Loucy (cell line): ENCODE measurements around the gene AHDC1.
A peak's percentile ranks its signal among the peaks of the same experiment; 100 is the strongest.

ENCODE experiments used
- H2AFZ ChIP-seq: fragments of 200-600 bp; sonication (generic); 2 replicates; pipeline ENCODE4 v1.6.0; 2016; ENCODE audit warnings: antibody characterized with exemption, mild to moderate bottlenecking, low read length, moderate library complexity
- H3F3A ChIP-seq: fragments of 200-600 bp; 2 replicates; pipeline ENCODE4 v1.6.0; 2016; ENCODE audit warnings: antibody characterized with exemption, low read depth, mild to moderate bottlenecking
- H3K27me3 ChIP-seq: fragments of 200-600 bp; sonication (generic); 2 replicates; pipeline ENCODE4 v1.6.1; 2014; ENCODE audit warnings: low read length, mild to moderate bottlenecking; ENCODE audit not compliant: insufficient read depth, poor library complexity, severe bottlenecking
- H3K36me3 ChIP-seq: fragments of 200-600 bp; sonication (generic); 2 replicates; pipeline ENCODE4 v1.6.1; 2016; ENCODE audit warnings: low read length; ENCODE audit not compliant: insufficient read depth
- H3K4me1 ChIP-seq: fragments of 200-600 bp; sonication (generic); 2 replicates; pipeline ENCODE4 v1.5.1; 2014; ENCODE audit warnings: low read length, mild to moderate bottlenecking; ENCODE audit not compliant: insufficient read depth, poor library complexity, severe bottlenecking
- H3K4me2 ChIP-seq: fragments of 200-600 bp; sonication (generic); 2 replicates; pipeline ENCODE4 v1.6.0; 2014; ENCODE audit warnings: antibody characterized with exemption, low read length, low read depth, mild to moderate bottlenecking; ENCODE audit not compliant: poor library complexity, severe bottlenecking
- H3K4me3 ChIP-seq: fragments of 200-600 bp; sonication (generic); 2 replicates; pipeline ENCODE4 v1.5.1; 2014; ENCODE audit warnings: low read length, mild to moderate bottlenecking, mixed read lengths; ENCODE audit not compliant: poor library complexity, severe bottlenecking
- H3K79me2 ChIP-seq: fragments of 200-600 bp; sonication (generic); 2 replicates; pipeline ENCODE4 v1.6.1; 2014; ENCODE audit warnings: low read length; ENCODE audit not compliant: insufficient read depth
- H3K9ac ChIP-seq: fragments of 200-600 bp; sonication (generic); 2 replicates; pipeline ENCODE4 v1.6.0; 2014; ENCODE audit warnings: mild to moderate bottlenecking, low read depth, low read length, moderate library complexity; ENCODE audit not compliant: poor library complexity, severe bottlenecking
- H3K9me2 ChIP-seq: fragments of 200-600 bp; sonication (generic); replicated peaks from 2 replicates; pipeline ENCODE4 v1.6.1; 2016; ENCODE audit warnings: low read depth, low read length, mixed read lengths
- H3K9me3 ChIP-seq: fragments of 200-600 bp; sonication (generic); 2 replicates; pipeline ENCODE4 v1.6.1; 2014; ENCODE audit warnings: mild to moderate bottlenecking, antibody characterized with exemption, low read length, low read depth; ENCODE audit not compliant: insufficient read depth
- H4K20me1 ChIP-seq: fragments of 200-600 bp; sonication (generic); 2 replicates; pipeline ENCODE4 v1.6.0; 2014; ENCODE audit warnings: antibody characterized with exemption, low read length, mild to moderate bottlenecking; ENCODE audit not compliant: insufficient read depth, poor library complexity, severe bottlenecking
- EZH2phosphoT487 ChIP-seq: fragments of 200-600 bp; IDR thresholded peaks from 2 replicates; pipeline ENCODE4 v1.6.1; 2018; ENCODE audit warnings: antibody characterized with exemption, mild to moderate bottlenecking, moderate library complexity, borderline replicate concordance
- TF ChIP-seq, protein P1 (sequence below): fragments of 200-600 bp; sonication (generic); conservative IDR thresholded peaks from 2 replicates; pipeline ENCODE4 v1.5.1; 2014; ENCODE audit warnings: mild to moderate bottlenecking, antibody characterized with exemption, low read length

AHDC1 gene

DNA sequence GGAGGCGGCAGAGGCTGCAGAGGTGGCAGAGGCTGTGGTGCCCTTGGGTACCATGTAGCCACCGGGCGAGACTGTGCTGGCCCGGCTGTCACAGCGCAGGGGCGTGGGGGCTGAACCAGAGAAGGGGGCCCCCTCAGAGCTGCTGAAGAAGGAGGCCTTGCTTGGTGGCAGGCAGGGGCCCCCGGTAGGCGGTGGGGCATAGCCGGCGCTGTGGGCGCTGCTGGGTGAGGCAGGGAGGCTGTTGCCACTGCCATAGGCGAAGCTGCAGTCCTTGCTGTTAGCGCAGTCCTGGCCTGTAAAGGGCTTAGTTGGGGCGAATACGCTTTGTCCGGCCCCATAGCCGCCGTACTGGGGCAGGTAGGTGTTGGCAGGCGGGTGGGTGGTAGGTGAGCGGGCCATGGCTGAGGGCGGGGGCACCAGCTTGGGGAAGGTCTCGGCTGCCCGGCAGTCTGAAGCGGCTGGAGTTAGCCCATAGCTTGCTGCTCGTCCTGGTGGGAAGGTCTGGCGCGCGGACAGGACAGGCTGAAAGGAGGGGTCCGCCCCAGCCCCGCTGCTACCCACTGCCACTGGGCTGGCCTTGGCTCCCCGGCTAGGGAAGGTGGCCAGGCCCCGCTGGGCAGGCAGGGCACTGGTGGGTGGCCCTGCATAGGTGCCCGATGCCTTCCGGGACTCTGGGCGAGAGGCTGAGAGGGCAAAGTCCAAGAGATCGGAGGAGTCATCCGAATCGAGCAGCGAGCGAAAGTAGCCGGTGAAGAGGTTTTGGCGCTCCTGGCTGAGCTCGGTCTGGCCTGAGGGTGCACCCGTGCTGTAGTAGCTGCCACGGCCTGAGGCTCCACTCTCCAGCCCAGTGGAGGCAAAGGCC, 54.9 kb downstream of the AHDC1 start:
- Histone ChIP-seq H3K4me1 (no peaks in the 10 kb centered on the region), H3K9me2 (no peaks in the 10 kb centered on the region), H3K9me3 (no peaks in the 10 kb centered on the region), H2AFZ (no peak overlapping the region), H3K4me2 (no peak overlapping the region), H3F3A (no peaks in the 10 kb centered on the region), H3K9ac (no peak overlapping the region), H3K36me3 (peaks cover 73% of the 10 kb centered on the region; the same call in 1 of the 2 replicates), H3K79me2 (peaks cover 4% of the 10 kb centered on the region; the same call in 1 of the 2 replicates), H3K4me3 (no peak overlapping the region), H3K27me3 (no peaks in the 10 kb centered on the region), H4K20me1 (no peaks in the 10 kb centered on the region)
- TF ChIP-seq, protein P1, sequence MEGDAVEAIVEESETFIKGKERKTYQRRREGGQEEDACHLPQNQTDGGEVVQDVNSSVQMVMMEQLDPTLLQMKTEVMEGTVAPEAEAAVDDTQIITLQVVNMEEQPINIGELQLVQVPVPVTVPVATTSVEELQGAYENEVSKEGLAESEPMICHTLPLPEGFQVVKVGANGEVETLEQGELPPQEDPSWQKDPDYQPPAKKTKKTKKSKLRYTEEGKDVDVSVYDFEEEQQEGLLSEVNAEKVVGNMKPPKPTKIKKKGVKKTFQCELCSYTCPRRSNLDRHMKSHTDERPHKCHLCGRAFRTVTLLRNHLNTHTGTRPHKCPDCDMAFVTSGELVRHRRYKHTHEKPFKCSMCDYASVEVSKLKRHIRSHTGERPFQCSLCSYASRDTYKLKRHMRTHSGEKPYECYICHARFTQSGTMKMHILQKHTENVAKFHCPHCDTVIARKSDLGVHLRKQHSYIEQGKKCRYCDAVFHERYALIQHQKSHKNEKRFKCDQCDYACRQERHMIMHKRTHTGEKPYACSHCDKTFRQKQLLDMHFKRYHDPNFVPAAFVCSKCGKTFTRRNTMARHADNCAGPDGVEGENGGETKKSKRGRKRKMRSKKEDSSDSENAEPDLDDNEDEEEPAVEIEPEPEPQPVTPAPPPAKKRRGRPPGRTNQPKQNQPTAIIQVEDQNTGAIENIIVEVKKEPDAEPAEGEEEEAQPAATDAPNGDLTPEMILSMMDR, result no peak
- TF ChIP-seq EZH2phosphoT487, result no peak

DNA sequence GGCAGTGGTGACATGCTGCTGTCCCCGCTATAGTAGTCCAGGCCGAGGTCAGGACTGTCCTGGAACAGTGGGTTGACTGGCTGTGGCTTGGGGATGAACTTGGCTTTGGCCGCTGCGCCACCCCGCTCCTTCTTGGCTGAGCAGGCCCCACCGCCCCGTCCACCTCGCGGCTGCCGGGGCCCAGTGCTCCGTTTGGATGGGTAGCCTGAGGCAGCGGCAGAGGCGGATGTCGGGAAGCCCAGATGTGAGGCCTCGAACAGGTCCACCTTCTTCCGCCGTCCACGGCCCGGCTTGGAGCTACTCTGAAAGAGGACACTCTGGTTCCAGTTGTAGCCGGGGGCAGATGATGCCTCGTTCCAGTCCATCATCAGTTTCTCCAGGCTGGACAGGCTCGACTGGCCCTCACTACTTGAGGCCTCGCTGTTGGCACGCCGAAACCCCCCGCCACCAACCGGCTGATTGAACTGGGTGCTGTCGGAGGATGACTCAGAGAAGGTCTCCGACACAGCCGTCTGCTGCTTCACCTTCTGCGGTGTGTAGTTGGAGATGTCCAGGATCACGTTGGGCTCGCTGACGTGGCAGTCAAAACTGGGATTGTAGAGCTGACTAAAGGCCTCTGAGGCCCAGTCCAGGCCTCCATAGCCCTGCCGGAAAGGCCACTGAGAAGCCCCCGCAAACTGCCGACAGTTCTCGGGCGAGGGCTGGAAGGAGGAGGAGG, 55.6 kb downstream of the AHDC1 start:
- peaks cover 66% of the 10 kb centered on the region; the same call in 1 of the 2 replicates for H3K36me3 ChIP-seq
- H4K20me1 ChIP-seq, result peaks cover 1% of the 10 kb centered on the region
- H3K9me2 ChIP-seq, result no peaks in the 10 kb centered on the region
- no peak overlapping the region for H3K9ac ChIP-seq
- no peaks in the 10 kb centered on the region for H3K4me1 ChIP-seq
- no peaks in the 10 kb centered on the region for H3F3A ChIP-seq
- H3K4me3 ChIP-seq, result no peak overlapping the region
- H2AFZ ChIP-seq, result no peak overlapping the region
- no peaks in the 10 kb centered on the region for H3K9me3 ChIP-seq
- TF ChIP-seq EZH2phosphoT487, result no peak
- TF ChIP-seq, protein P1, result no peak
- peaks cover 6% of the 10 kb centered on the region; the same call in 1 of the 2 replicates for H3K79me2 ChIP-seq
- H3K27me3 ChIP-seq, result no peaks in the 10 kb centered on the region
- H3K4me2 ChIP-seq, result no peak overlapping the region

DNA sequence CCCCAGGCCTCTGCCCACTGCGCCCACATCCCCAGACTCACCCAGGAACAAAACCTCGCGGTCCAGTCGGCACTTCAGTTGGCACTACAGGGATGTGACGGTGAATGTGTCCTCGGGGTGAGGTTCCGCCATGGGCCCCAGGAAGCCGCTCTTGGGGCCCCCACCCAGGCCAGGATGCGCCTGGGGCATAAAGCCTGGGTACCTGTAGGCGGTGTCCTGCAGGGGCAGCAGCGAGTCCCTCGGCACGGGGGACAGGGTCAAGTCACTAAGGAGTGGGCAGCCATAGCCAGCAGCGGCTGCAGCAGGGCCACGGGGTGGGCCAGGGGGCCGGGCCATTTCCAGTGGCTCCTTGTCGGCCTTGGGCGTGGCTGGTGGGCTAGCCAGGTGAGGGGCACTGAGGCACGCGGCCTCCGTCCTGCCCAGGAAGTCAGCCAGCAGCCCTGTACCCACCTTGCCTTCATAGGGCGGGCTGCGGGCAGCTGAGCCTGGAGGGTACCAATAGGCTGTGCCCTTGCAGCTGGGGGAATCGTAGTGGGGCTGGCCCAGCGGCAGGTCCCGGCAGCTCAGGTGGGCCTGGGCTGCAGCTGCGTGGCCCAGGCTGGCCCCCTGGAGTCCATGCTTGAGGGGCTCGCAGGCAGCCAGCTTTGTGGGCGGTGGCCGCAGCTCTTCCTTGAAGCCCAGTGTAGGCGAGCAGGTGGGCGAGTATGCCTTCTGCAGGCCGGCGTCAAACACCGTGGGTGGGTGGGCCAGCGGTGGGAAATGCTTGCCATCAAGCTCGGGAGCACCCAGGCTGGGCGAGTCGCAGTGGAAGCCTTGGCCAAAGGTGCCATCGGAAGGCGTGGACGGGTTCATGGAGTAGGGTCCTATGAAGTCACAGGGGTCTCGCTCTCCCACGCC, 56.5 kb downstream of the AHDC1 start:
- Histone ChIP-seq H3K4me1 (no peaks in the 10 kb centered on the region), H3K27me3 (no peaks in the 10 kb centered on the region), H3K9me3 (no peaks in the 10 kb centered on the region), H3K4me2 (no peak overlapping the region), H3K36me3 (peaks cover 60% of the 10 kb centered on the region; the same call in 1 of the 2 replicates), H3K9me2 (no peaks in the 10 kb centered on the region), H2AFZ (no peak overlapping the region), H4K20me1 (peaks cover 3% of the 10 kb centered on the region), H3K4me3 (no peak overlapping the region), H3K79me2 (peaks cover 11% of the 10 kb centered on the region; the same call in 1 of the 2 replicates), H3F3A (no peaks in the 10 kb centered on the region), H3K9ac (no peak overlapping the region)
- TF ChIP-seq EZH2phosphoT487, result no peak
- TF ChIP-seq, protein P1, result peak; percentile 35; the same call in 1 of the 2 replicates
